ENCODE results near the gene CXorf65. TPM values are rescaled to one million over a fixed set of nuclear protein-coding genes. Genes with fewer than 3 reads are reported as not detected.

The CXorf65 gene
- total and polyA plus RNA-seq, 12 donors, result 0.51 TPM; not detected in 11

DNA sequence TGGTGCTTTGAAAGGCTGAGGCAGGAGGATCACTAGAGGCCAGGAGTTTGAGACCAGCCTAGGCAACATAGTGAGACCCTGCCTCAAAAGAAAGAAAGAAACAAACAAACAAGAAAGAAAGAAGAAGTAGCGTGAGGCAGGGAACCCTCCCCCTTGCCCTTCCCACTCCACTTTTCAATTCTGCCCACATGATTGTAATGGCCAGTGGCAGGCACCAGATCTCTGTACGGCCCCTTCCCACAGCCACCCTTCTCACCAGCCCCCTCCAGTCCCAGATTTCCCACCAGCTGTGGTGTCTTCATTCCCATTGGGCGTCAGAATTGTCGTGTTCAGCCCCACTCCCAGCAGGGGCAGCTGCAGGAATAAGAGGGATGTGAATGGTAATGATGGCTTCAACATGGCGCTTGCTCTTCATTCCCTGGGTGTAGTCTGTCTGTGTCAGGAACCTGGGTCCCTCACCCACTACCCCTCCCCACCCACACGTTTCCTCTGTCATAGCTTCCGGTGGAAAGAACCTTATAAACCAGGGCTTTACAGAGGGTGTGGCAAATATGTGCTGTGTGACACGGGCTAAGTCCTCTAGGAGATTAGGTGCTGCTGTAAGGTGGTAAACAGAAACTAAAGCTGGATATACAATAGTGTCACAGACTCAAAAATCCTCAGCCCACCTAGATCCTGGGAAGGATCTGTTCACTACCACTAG is 4.8 kb upstream of the CXorf65 start, which contains the start of gene IL2RG:
Gene IL2RG (minus strand): TSS at position 437 of the 703 bp plus-strand sequence. CDS start 38 bp downstream, at position 399.
- WGBS, 4 donors, result 62 to 80% (median 69%) methylated on average over 8 of the region's 8 CpGs
- Histone ChIP-seq H3K4me3 (no peak within 1 kb of the TSS), H3K27me3 (no peaks in the 10 kb centered on the region), H3K27ac (no peak within 1 kb of the TSS), H3K4me1 (replicated peaks in 1 of 2) (no peaks in the 10 kb centered on the region), H3K9me3 (replicated peaks in 1 of 3) (no peaks in the 10 kb centered on the region), H3K36me3 (replicated peaks in 1 of 2) (no peaks in the 10 kb centered on the region)
- DNase-seq, result no peak
- TF ChIP-seq, protein P1, sequence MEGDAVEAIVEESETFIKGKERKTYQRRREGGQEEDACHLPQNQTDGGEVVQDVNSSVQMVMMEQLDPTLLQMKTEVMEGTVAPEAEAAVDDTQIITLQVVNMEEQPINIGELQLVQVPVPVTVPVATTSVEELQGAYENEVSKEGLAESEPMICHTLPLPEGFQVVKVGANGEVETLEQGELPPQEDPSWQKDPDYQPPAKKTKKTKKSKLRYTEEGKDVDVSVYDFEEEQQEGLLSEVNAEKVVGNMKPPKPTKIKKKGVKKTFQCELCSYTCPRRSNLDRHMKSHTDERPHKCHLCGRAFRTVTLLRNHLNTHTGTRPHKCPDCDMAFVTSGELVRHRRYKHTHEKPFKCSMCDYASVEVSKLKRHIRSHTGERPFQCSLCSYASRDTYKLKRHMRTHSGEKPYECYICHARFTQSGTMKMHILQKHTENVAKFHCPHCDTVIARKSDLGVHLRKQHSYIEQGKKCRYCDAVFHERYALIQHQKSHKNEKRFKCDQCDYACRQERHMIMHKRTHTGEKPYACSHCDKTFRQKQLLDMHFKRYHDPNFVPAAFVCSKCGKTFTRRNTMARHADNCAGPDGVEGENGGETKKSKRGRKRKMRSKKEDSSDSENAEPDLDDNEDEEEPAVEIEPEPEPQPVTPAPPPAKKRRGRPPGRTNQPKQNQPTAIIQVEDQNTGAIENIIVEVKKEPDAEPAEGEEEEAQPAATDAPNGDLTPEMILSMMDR (IDR thresholded peaks at IDR 0.05), result no peak
- intact Hi-C loops (cut with DNase I), result no loop called here

DNA sequence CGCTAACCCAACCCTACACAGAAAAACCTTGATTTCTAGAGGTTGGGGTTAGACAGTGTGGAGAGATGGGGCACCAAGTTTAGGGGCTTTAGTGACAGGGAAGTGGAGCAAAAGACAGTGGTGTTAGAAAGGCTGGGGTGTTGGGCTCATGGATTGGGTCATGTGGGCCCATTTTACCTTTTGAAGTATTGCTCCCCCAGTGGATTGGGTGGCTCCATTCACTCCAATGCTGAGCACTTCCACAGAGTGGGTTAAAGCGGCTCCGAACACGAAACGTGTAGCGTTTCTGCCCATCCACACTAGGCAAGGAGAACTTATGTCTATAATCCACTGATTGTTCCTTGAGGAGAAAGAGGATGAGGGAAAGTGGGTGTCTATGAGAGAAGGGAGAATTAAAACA is 2.5 kb upstream of the CXorf65 start:
- Histone ChIP-seq H3K4me3 (no peak overlapping the region), H3K27me3 (no peaks in the 10 kb centered on the region), H3K4me1 (replicated peaks in 1 of 2) (peaks cover 0 to under 1% of the 10 kb centered on the region in 2 donors), H3K27ac (no peak overlapping the region), H3K9me3 (replicated peaks in 1 of 3) (no peaks in the 10 kb centered on the region), H3K36me3 (replicated peaks in 1 of 2) (no peaks in the 10 kb centered on the region)
- intact Hi-C loops (cut with DNase I), result no loop called here
- no peak for DNase-seq
- 80 to 92% (median 87%) methylated on average over 6 of the region's 6 CpGs for WGBS, 4 donors
- TF ChIP-seq, protein P1 (IDR thresholded peaks at IDR 0.05), result no peak
- no peak for TF ChIP-seq POLR2A (IDR thresholded peaks at IDR 0.05)

DNA sequence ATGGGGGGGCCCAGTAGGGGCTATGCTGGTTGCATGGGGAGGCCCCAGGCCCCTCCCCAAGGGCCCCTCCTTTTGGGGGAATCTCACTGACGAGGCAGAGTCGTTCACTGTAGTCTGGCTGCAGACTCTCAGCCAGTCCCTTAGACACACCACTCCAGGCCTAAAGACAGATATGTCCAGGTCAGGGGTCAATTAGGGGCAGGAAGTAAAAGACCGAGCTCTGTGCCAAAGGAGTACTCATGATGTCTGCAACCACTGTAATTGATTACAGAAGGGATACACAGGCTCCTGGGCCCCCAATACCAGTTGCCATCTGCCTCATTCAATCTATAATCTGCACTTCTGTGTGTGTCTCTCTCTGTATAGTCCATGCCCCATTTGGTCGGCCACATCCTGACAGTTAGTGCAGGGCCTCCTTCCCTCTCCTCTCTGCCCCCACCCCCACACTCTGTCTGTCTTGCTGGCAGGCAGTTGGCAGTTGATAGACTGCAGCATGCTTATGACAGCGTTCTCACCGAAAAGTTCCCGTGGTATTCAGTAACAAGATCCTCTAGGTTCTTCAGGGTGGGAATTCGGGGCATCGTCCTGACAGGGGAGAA is 1.3 kb upstream of the CXorf65 start:
- Histone ChIP-seq H3K4me3 (no peak overlapping the region), H3K4me1 (replicated peaks in 1 of 2) (peaks cover 0 to 8% of the 10 kb centered on the region in 2 donors), H3K27ac (no peak overlapping the region), H3K9me3 (replicated peaks in 1 of 3) (no peaks in the 10 kb centered on the region), H3K27me3 (no peaks in the 10 kb centered on the region), H3K36me3 (replicated peaks in 1 of 2) (no peaks in the 10 kb centered on the region)
- WGBS, 4 donors, result 61 to 68% (median 61%) methylated on average over 4 to 9 of the region's 9 CpGs
- intact Hi-C loops (cut with DNase I), result no loop called here
- DNase-seq, result no peak
- TF ChIP-seq POLR2A (IDR thresholded peaks at IDR 0.05), result no peak
- TF ChIP-seq, protein P1 (IDR thresholded peaks at IDR 0.05), result no peak

DNA sequence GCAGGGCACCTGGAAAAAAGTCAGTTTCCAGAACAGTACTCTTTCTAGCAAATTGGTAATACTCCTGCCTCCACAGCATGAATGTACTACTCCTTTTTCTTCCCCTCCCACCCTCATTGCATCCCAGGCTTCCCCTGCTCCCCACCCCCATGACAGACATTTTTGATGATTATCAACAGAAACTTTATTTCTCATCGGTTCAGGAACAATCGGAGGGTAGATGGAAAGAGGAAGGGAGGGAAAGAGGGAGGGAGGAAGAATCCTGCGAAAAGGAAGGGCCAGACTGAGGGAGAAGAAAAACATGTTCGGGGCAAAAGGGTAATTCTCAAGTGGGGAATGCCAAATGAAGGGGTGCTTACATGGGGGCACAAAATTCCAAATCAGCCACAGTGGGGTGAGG is 705 bp upstream of the CXorf65 start:
- intact Hi-C loops (cut with DNase I), result no loop called here
- Histone ChIP-seq H3K9me3 (replicated peaks in 1 of 3) (no peaks in the 10 kb centered on the region), H3K27me3 (no peaks in the 10 kb centered on the region), H3K36me3 (replicated peaks in 1 of 2) (no peaks in the 10 kb centered on the region), H3K4me1 (replicated peaks in 1 of 2) (peaks cover 0 to 8% of the 10 kb centered on the region in 2 donors), H3K27ac (no peak overlapping the region), H3K4me3 (no peak overlapping the region)
- no peak for DNase-seq
- TF ChIP-seq, protein P1 (IDR thresholded peaks at IDR 0.05), result no peak
- TF ChIP-seq POLR2A (IDR thresholded peaks at IDR 0.05), result no peak
- 62 to 81% (median 74%) methylated on average over 4 of the region's 4 CpGs for WGBS, 4 donors

Data from adrenal gland (tissue), 12 donors.